CD4-positive, alpha-beta T cell (primary cell): Measurements from ENCODE around the gene AIFM1. TPM values are rescaled to one million over a fixed set of nuclear protein-coding genes. Genes with fewer than 3 reads are reported as not detected.

Source experiments
- ATAC-seq: fragments of 200-7000 bp; cut with Tn5 transposase; one replicate; pipeline ENCODE4 v1.10.0; 2022; ENCODE audit warnings: mild to moderate bottlenecking; ENCODE audit not compliant: poor library complexity
- CTCF ChIA-PET: fragments of 350-600 bp; sonication (Branson Sonifier 250); formaldehyde crosslinking; loops from one replicate; lab custom pipeline; 2021; ENCODE audit warnings: antibody characterized with exemption, inconsistent platforms; lab: Charles Lee
- POLR2A ChIA-PET: fragments of 350-600 bp; sonication (Branson Sonifier 250); formaldehyde crosslinking; loops from one replicate; lab custom pipeline; 2021; ENCODE audit warnings: antibody characterized with exemption, inconsistent platforms; lab: Charles Lee
- DNase-seq, 14 experiments: peaks; one replicate each; pipeline ENCODE4 v3.0.0-alpha.2; 2013 to 2020; ENCODE audit warnings: mixed read lengths in 2 of 14
- H3K27ac ChIP-seq, 2 donors: one replicate each; pipeline versions ENCODE4 v1.5.1 to v1.7.0; 2013; ENCODE audit warnings: low read length in 2 of 2, low read depth in 1 of 2, mild to moderate bottlenecking in 1 of 2
- H3K27me3 ChIP-seq, 2 experiments: 1 replicate in 1 of 2; 2 replicates in 1 of 2; pipeline versions ENCODE4 v1.6.1 to v1.7.0; 2013; ENCODE audit warnings: low read length in 2 of 2, control low read depth in 1 of 2, mild to moderate bottlenecking in 1 of 2, moderate library complexity in 1 of 2; ENCODE audit not compliant: insufficient read depth in 2 of 2, control insufficient read depth in 1 of 2
- H3K36me3 ChIP-seq: one replicate; pipeline ENCODE4 v1.6.1; 2013; ENCODE audit warnings: low read length, control low read depth; ENCODE audit not compliant: insufficient read depth
- H3K4me1 ChIP-seq: one replicate; pipeline ENCODE4 v1.6.1; 2013; ENCODE audit warnings: low read length, control low read depth; ENCODE audit not compliant: insufficient read depth
- H3K4me3 ChIP-seq: one replicate; pipeline ENCODE4 v1.5.1; 2013; ENCODE audit warnings: mild to moderate bottlenecking, low read length, moderate library complexity
- H3K9me3 ChIP-seq, 2 experiments: 1 replicate in 1 of 2; 2 replicates in 1 of 2; pipeline versions ENCODE4 v1.6.1 to v1.7.0; 2013; ENCODE audit warnings: low read length in 2 of 2, mild to moderate bottlenecking in 2 of 2, control low read depth in 1 of 2, moderate library complexity in 1 of 2; ENCODE audit not compliant: control insufficient read depth in 1 of 2, insufficient read depth in 1 of 2
- H3K27ac Mint-ChIP-seq: one replicate; pipeline ENCODE4 v1.8.0; 2020; ENCODE audit warnings: mixed read lengths
- H3K27me3 Mint-ChIP-seq: one replicate; pipeline ENCODE4 v1.8.0; 2021; ENCODE audit warnings: mixed read lengths
- H3K36me3 Mint-ChIP-seq: one replicate; pipeline ENCODE4 v1.8.0; 2021; ENCODE audit warnings: low read depth, mixed read lengths
- H3K4me1 Mint-ChIP-seq: one replicate; pipeline ENCODE4 v1.8.0; 2021; ENCODE audit warnings: low read depth, mixed read lengths
- H3K4me3 Mint-ChIP-seq: one replicate; pipeline ENCODE4 v1.8.0; 2020; ENCODE audit warnings: mild to moderate bottlenecking, mixed read lengths
- H3K9me3 Mint-ChIP-seq: one replicate; pipeline ENCODE4 v1.8.0; 2020; ENCODE audit warnings: mixed read lengths
- intact Hi-C, 2 experiments: fragments of 100-400 bp; cut with DNase I in 1 of 2; cut with micrococcal nuclease in 1 of 2; formaldehyde crosslinking; loops; one replicate each; pipeline versions ENCODE4 v1.15.1 to v1.9.0; 2023 to 2025; cut with DNase I, micrococcal nuclease
- total RNA-seq, 174 experiments: library from RNA in 2 of 174; stranded (reverse) in 2 of 174; gene quantifications; one replicate each; pipeline ENCODE4 v1.2.3 and lab custom pipeline; 2021 to 2026
- TF ChIP-seq, protein P1 (sequence below): fragments of 200-600 bp; IDR thresholded peaks from one replicate; pipeline ENCODE4 v1.8.0; 2022; ENCODE audit warnings: antibody characterized with exemption, mild to moderate bottlenecking

Gene AIFM1
- total RNA-seq, 2 experiments from 2014 or later: 6.1 to 6.4 TPM

DNA sequence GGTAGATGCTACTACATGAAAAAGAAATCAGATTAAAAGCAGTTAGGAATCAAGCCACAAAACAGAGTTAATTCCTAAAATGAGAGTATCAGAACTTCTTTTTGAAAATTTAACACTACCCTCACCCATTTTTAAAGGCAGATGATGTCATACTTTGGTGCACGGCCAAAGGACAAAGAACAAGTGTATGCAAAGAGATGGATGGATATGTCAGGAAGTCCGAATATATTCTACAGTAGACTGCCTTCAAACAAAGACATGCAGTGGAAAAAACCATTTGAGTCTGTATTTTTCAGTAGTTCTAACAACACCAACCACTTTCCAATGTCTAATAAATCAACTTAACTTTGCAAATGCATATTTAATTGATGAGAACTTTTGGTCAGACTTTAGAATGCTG is 2.2 kb downstream of the AIFM1 start:
- Histone ChIP-seq H3K27me3 (no peaks in the 10 kb centered on the region), H3K9me3 (no peaks in the 10 kb centered on the region), H3K36me3 (no peaks in the 10 kb centered on the region), H3K4me1 (peaks cover 22% of the 10 kb centered on the region), H3K4me3 (no peak overlapping the region), H3K27ac (no peak overlapping the region)
- Mint-ChIP-seq H3K36me3 (peaks cover 11% of the 10 kb centered on the region), H3K27me3 (no peaks in the 10 kb centered on the region), H3K27ac (no peak overlapping the region), H3K4me1 (peaks cover 39% of the 10 kb centered on the region), H3K9me3 (no peaks in the 10 kb centered on the region), H3K4me3 (peak overlapping the region; percentile 51)
- ChIA-PET CTCF (no interaction called here), POLR2A (no interaction called here)
- TF ChIP-seq, protein P1, sequence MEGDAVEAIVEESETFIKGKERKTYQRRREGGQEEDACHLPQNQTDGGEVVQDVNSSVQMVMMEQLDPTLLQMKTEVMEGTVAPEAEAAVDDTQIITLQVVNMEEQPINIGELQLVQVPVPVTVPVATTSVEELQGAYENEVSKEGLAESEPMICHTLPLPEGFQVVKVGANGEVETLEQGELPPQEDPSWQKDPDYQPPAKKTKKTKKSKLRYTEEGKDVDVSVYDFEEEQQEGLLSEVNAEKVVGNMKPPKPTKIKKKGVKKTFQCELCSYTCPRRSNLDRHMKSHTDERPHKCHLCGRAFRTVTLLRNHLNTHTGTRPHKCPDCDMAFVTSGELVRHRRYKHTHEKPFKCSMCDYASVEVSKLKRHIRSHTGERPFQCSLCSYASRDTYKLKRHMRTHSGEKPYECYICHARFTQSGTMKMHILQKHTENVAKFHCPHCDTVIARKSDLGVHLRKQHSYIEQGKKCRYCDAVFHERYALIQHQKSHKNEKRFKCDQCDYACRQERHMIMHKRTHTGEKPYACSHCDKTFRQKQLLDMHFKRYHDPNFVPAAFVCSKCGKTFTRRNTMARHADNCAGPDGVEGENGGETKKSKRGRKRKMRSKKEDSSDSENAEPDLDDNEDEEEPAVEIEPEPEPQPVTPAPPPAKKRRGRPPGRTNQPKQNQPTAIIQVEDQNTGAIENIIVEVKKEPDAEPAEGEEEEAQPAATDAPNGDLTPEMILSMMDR: no peak
- ATAC-seq: no peak
- intact Hi-C loops: no loop called here
- no peak for DNase-seq

- no peak for DNase-seq
- TF ChIP-seq, protein P1: no peak
- intact Hi-C loops: no loop called here
Observed at GRCh38 chrX:130162094-130162735, 3.4 kb downstream of the AIFM1 start.

DNA sequence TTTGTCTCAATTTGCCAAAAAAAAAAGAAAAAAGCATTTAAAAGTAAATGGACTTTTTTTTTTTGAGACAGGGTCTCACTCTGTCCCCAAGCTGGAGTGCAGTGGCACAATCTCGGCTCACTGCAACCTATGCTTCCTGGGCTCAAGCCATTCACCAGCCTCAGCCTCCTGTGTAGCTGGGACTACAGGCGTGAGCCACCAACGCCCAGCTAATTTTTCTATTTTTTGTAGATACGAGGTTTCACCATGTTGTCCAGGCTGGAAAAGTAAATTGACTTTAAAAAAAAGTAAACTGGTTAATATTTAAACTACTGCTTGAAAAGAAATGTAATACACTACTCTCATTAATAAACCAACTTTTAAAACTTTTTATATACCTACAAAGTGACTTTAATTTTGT is 5.9 kb downstream of the AIFM1 start:
- ATAC-seq: no peak
- ChIA-PET CTCF (interaction anchor here (1.0 kb wide), 1 partner anchor 39 kb away, joined by 3 read pairs; no protein-coding TSS in a partner anchor), POLR2A (no interaction called here)
- intact Hi-C loops: no loop called here
- Mint-ChIP-seq H3K4me3 (no peak overlapping the region), H3K36me3 (peaks cover 7% of the 10 kb centered on the region), H3K9me3 (no peaks in the 10 kb centered on the region), H3K4me1 (peaks cover 19% of the 10 kb centered on the region), H3K27me3 (no peaks in the 10 kb centered on the region), H3K27ac (no peak overlapping the region)
- H3K36me3 ChIP-seq: peaks cover 11% of the 10 kb centered on the region
- no peak overlapping the region for H3K27ac ChIP-seq
- no peak overlapping the region for H3K4me3 ChIP-seq
- TF ChIP-seq, protein P1: no peak
- no peaks in the 10 kb centered on the region for H3K27me3 ChIP-seq
- H3K9me3 ChIP-seq: no peaks in the 10 kb centered on the region
- DNase-seq: no peak
- peaks cover 7% of the 10 kb centered on the region for H3K4me1 ChIP-seq

More at GRCh38 chrX:130162094-130162735, 3.4 kb downstream of the AIFM1 start:
- CTCF ChIA-PET: interaction anchor here (1.6 kb wide), 1 partner anchor 83 kb away, joined by 4 read pairs; no protein-coding TSS in a partner anchor
- no peak overlapping the region for H3K27ac Mint-ChIP-seq
- H3K27ac ChIP-seq: no peak overlapping the region
- POLR2A ChIA-PET: no interaction called here
- peaks cover 21% of the 10 kb centered on the region for H3K4me1 ChIP-seq
- peak overlapping the region; percentile 48 for H3K4me3 Mint-ChIP-seq
- H3K9me3 Mint-ChIP-seq: no peaks in the 10 kb centered on the region
- peaks cover 11% of the 10 kb centered on the region for H3K36me3 Mint-ChIP-seq
- no peak for ATAC-seq
- no peaks in the 10 kb centered on the region for H3K27me3 Mint-ChIP-seq
- H3K27me3 ChIP-seq: no peaks in the 10 kb centered on the region
- H3K36me3 ChIP-seq: no peaks in the 10 kb centered on the region
- H3K9me3 ChIP-seq: no peaks in the 10 kb centered on the region
- H3K4me3 ChIP-seq: no peak overlapping the region
- peaks cover 39% of the 10 kb centered on the region for H3K4me1 Mint-ChIP-seq
